KOPT-K1 (cell line): Measurements from ENCODE around the gene ABHD12.
A peak's percentile ranks its signal among the peaks of the same experiment; 100 is the strongest.
"Not testable (repeated sequence)": the region's sequence is repeated elsewhere in the genome, so short reads cannot be mapped to it uniquely, and the experiment has no call there.

ENCODE experiments used
- H3K27ac ChIP-seq: fragments of 200-600 bp; sonication (generic); 2 replicates; pipeline ENCODE4 v1.5.1; 2016; ENCODE audit warnings: antibody characterized with exemption, mild to moderate bottlenecking, low read depth, low read length; ENCODE audit not compliant: poor library complexity, severe bottlenecking
- H3K36me3 ChIP-seq: fragments of 200-600 bp; sonication (generic); 2 replicates; pipeline ENCODE4 v1.5.1; 2017; ENCODE audit warnings: antibody characterized with exemption, mild to moderate bottlenecking, low read length, moderate library complexity; ENCODE audit not compliant: insufficient read depth
- H3K9me3 ChIP-seq: fragments of 200-600 bp; sonication (generic); 2 replicates; pipeline ENCODE4 v1.5.1; 2017; ENCODE audit warnings: antibody characterized with exemption, low read length, mild to moderate bottlenecking; ENCODE audit not compliant: insufficient read depth, poor library complexity, severe bottlenecking

Gene ABHD12

DNA sequence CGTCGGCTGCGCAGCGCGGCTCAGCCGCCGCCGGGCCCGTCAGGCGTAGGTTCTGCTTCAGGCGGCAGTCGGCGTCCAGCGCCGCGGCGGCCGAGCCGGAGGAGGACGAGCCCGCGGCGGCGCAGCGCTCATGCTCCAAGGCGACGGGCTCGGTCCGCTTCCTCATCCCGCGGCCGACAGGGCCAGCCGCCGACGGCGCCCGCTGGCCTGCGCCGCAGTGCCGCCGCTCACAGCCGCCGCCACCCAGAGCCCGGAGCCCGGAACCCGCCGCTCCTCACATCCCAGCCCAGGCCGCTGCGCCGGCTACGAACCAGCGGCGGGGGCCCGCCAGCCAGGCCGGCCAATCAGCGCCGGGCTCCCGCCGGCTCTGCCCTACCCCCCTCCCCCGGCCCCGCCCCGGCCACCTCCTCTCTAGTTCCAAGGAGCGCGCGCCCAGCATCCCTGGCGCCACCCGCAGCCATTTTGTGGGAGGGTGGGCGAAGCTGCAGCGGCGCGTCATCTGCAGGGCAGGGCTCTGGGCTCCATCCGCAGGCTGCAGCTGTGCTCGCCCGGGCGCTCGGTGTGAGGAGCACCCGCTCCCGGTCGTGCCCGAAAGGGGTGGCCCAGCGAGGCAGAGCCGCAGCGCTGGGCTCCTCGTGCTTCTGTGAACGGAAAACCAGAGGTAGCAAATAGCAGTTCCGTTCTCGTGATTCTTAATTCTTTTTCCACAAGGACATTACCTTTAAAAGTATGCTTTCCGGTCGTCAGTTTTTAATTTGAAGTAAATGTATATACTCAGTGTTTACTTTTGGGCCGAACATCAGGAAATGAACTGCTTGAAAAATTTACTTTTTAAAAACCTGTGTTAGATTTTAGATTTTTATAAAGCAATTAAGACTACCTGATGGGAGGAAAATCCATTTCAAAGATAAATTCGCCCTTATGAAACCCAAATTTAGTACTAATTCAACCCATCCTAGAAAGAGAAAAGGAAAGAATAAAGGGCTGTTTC, at the start of gene ABHD12:
ABHD12 (minus strand) TSS at position 298 of the 991 bp plus-strand sequence; CDS start at position 166, 132 bp downstream.
- peak within 1 kb of the TSS; percentile 68 for H3K27ac ChIP-seq
- H3K36me3 ChIP-seq, result peaks cover 7% of the 10 kb centered on the region
- no peaks in the 10 kb centered on the region for H3K9me3 ChIP-seq

DNA sequence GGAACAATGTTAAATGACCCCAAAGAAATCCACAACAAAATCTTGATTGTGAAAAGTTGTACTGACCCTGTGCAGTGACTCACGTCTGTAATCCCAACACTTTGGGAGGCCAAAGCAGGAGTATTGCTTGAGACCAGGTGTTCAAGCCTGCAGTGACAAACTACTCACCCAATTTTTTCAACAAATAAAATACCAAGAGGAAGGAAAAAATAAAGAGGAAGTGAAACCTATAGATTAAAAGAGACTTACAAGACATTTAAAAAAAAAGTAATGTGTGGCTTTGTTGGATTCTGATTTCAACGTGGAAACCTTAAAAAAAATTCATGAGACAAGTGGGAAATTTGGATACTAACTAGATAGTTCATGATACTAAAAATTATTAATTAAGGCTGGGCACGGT, 48.7 kb upstream of the ABHD12 start:
- Histone ChIP-seq H3K9me3 (no peaks in the 10 kb centered on the region), H3K27ac (no peak overlapping the region), H3K36me3 (peaks cover 96% of the 10 kb centered on the region)

DNA sequence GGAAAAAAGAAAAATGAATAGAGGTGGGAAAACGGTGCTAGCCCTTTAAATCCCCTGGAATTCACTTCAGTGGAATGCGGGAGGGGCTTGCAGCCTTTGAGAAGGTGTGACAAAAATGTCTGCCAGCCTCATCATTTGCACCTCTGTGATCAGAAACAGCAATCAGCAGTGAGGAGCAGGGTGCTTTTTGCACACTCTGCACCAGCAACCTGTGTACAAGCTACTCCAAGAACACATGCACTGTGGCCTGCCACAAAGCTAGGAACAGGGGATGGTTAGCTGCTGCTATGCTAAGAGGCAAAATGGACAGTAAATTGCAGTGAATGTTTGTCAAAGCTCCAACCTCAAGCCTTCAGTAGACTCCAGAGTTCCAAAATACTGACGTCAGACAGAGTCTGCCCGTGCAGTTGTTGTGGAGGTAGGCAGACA, 46.5 kb upstream of the ABHD12 start:
- peaks cover 95% of the 10 kb centered on the region for H3K36me3 ChIP-seq
- no peak overlapping the region for H3K27ac ChIP-seq
- H3K9me3 ChIP-seq, result no peaks in the 10 kb centered on the region

DNA sequence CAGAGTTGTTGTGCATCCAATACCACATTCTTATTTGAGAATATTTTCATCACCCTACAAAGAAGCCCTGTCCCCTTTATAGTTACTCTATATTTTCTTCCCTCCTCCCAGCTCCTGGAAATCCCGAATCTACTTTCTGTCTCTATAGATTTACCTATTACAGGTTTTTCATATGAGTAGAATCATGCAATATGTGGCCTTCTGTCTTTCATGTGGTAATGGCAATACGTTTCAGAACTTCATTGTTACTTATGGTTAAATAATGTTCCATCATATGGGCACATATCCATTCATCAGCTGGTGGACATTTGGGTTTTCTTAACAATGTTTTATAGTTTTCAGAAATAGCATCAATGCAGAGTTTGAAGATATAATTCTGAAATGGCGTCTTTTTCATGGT, 33.9 kb upstream of the ABHD12 start:
- H3K27ac ChIP-seq, result no peak overlapping the region
- peaks cover 7% of the 10 kb centered on the region for H3K9me3 ChIP-seq
- peaks cover 96% of the 10 kb centered on the region for H3K36me3 ChIP-seq

DNA sequence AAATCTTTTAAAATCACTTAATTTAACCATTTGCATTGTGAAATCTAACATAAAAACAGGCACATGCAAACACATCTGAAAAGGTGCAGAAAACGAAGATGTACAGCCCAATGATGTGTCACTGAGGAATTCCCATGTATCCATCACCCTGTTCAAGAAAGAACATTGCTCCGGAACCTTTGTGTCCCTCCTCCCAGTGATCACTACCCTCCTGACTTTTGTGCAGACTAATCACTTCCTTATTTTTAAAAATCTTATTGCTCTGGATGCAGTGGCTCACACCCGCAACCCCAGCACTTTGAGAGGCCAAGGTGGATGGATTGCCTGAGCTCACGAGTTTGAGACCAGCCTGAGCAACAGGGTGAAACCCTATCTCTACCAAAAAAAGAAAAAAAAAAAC, 31.4 kb upstream of the ABHD12 start:
- peaks cover 96% of the 10 kb centered on the region for H3K36me3 ChIP-seq
- H3K27ac ChIP-seq, result no peak overlapping the region
- no peaks in the 10 kb centered on the region for H3K9me3 ChIP-seq

DNA sequence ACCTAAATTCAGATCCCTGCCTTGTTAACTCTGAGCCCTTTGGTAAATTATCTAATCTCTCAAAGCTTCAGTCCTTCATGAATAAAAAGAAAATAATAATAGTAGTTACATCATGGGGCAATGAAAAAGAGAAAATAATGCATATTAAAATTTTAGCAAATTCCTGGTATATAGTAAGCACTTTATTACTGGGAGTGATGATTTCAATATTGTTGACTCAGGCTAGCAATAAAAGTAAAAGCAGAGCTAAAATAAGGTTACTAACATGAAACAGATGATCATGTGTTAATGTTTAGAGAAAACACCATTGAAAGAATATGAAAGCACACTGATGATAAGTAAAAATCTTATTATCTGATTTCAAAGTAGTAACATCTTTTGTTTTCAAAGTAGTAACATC, 30.5 kb upstream of the ABHD12 start:
- Histone ChIP-seq H3K27ac (no peak overlapping the region), H3K36me3 (peaks cover 96% of the 10 kb centered on the region), H3K9me3 (no peaks in the 10 kb centered on the region)

DNA sequence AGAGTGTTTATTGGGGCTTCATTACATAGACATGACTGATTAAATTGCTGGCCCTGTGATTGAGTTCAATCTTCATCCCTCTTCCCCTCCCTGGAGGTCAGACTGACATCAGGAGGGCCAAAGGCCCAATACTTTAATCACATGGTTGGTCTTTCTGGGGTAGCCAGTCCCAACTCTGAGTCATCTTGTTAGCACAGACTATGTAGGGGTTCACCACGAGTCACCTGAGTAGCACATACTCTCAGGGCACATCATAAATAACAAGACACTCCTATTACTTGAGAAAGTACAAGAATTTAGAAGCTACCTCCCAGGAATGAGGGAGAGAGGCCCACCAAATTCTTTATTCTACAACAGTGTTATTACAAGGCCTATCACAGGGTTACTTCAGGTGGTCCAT, 28.1 kb upstream of the ABHD12 start:
- Histone ChIP-seq H3K36me3 (peaks cover 97% of the 10 kb centered on the region), H3K27ac (no peak overlapping the region), H3K9me3 (no peaks in the 10 kb centered on the region)

DNA sequence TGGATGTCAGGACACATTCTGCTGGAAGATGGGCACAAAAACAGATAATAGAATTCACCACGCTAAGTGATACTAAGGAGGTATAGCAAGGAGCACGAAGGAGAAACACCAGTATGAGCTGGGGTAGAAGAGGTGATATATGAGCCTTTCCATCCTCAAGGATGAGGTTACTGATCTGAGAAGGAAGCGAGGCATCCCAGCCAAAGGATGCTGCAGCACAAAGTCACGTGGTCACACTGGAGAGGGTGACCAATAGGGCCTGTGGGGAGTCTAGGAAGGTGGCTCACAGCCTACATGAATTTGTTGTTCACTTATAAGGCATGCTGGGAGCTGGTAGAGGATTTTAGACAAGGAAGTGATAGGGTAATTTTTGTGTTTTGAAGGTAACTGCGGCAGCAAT, 18.3 kb upstream of the ABHD12 start:
- Histone ChIP-seq H3K9me3 (peaks cover 8% of the 10 kb centered on the region), H3K27ac (peak overlapping the region; percentile 92), H3K36me3 (peaks cover 44% of the 10 kb centered on the region)

DNA sequence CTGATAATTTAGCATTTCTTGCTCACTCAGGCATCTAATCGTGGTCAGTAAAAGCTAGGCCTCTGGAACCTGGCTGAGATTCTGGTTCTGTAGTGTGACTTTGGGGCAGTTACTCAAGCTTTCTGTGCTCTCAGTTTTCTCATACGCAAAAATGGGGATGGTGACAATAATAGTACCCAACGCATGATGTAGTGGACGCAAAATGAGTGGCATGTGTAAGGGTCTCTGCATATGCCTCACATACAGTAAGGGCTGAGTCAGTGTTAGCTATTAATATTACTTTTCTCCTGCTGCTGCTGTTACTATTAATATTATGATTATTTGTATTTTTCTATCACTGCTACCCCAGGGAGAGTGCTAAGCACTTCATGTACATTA, 17.5 kb upstream of the ABHD12 start:
- H3K36me3 ChIP-seq, result peaks cover 37% of the 10 kb centered on the region
- peaks cover 16% of the 10 kb centered on the region for H3K9me3 ChIP-seq
- peak overlapping the region; percentile 92 for H3K27ac ChIP-seq

DNA sequence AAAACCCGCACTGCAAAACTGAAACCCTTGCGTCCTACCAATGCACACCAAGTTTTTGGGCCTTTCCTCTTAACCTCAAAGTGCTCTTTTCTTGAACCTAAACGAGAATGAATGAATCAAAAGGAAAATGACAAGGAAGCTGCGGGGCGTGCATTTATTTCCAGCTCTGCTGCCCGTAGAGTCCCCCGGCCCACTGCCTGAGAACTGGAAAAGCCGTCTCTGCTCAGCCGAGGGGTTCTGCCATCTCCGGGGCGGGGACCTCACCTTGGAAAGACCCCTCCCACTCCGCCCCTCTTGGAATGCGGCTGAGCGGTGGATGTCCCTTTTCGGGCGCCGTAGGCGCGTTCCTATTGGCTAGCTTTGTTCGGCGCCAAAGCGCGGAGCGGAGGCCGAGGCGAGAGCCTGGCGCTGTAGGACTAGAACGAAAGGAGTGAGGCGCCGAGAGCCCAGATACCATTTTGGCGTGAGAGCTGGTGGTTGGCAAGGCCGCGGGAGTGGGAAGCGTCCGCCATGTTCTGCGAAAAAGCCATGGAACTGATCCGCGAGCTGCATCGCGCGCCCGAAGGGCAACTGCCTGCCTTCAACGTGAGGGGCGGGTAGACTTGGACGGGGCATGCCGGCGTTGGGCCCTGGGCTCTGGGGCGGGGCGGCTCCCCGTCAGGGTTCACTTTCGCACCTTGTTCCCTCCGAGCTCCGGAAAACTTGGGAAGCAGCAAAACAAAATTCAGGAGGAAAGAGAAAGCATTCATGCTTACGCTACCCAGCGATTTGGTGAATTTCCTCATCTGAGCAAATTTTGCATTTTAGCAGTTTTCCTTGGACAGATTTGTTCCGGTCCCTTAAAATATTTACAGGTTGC, 16.9 kb upstream of the ABHD12 start, which contains the start of gene GINS1:
GINS1 (plus strand) TSS at position 363 of the 859 bp plus-strand sequence; CDS start at position 511, 148 bp downstream.
- peak within 1 kb of the TSS; percentile 92 for H3K27ac ChIP-seq
- H3K36me3 ChIP-seq, result peaks cover 31% of the 10 kb centered on the region
- H3K9me3 ChIP-seq, result peaks cover 22% of the 10 kb centered on the region

DNA sequence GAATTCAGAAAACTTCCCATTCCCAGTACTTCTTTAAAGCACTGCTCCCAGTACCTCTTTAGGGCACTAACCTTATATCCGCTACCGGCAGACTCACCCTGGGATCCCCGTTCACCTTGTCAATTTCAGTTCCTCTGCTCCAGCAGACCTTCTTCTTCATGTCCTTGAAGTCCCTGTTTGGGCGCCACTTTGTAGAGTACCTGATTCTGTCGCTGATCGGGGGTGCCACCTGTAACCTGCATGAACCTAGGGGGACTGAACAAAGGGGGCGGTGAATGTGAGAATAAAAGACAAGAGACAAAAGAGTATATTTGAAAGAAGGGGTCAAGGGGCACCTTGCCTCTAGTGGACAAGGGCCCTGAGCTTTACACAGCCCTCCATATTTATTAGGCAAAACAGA, 11.9 kb upstream of the ABHD12 start:
- Histone ChIP-seq H3K9me3 (peaks cover 36% of the 10 kb centered on the region), H3K27ac (no peak overlapping the region), H3K36me3 (no peaks in the 10 kb centered on the region)

DNA sequence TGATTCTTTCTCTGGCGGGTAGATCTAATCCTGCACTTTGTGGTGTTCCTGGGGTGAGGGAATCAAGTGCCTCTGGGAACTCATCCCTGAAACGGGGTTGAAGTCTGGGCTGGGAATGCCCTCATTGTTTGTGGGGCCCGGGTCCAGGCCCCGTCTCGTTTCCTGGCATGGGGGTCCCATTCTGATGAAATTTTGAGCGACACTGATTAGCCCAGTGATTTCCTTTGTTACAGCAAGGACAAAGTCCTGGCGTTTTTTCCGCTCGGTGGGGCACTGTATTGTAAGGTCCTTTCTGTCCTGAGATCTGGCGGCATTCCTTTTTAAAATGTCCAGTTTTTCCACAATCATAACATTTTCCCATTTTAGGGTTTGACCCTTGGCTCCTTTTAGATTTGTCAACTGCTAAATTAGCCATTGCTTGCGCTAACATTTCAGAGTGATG, 9.7 kb upstream of the ABHD12 start:
- peaks cover 36% of the 10 kb centered on the region for H3K9me3 ChIP-seq
- H3K27ac ChIP-seq, H3K36me3 ChIP-seq: not testable (repeated sequence)

DNA sequence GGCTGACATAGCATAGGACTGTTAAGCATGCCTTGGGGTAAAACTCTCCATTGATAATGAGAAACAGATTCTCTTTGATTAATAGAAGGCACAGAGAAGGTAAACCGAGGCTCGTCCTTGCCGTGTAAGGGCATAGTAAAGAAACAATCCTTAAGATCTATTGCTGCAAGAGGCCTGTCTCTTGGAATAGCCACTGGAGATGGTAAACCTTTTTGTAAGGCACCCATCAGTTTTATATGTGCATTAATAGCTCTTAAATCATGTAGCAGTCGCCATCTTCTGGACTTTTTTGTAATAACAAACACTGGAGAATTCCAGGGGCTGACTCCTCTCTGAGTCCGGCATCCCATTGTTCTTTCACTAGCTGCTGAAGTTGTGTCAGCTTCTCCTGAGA, 8.4 kb upstream of the ABHD12 start:
- H3K9me3 ChIP-seq, result peaks cover 29% of the 10 kb centered on the region
- H3K27ac ChIP-seq, result no peak overlapping the region

DNA sequence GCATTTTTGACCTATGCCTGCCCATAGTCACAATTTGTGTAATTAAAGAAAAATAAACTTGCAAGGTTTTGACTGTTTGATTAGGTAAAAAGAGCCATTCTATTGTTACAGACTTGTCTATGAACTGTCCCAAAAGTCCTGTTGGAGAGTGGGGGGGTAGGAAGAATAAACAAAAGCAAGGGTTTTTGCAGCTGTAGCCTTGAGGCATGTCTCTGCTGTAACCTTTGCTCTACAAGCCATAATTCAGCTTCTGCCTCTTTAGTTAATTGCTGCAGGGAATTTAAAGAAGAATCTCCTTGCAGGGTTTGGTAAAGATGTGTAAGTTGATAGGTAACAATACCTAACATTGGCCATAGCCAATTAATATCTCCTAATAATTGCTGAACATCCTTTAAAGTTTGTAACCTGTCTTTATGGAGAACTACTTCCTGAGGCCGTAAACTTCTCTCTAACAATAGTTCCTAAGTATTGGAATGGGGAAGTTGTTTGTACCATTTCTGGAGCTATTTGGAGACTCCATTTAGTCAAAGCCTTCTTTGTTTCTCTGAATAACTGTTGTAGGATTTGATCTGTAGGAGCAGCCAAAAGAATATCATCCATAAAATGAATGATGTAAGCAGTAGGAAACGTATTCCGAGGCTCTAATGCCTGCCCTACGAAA, 7.9 kb upstream of the ABHD12 start:
- Histone ChIP-seq H3K36me3 (no peaks in the 10 kb centered on the region), H3K9me3 (peaks cover 24% of the 10 kb centered on the region), H3K27ac (no peak overlapping the region)

More for the DNA sequence above, 8.4 kb upstream of the ABHD12 start:
- H3K36me3 ChIP-seq, result no peaks in the 10 kb centered on the region
